Measurements from ENCODE around the gene NFATC4. TPM values are rescaled to one million over a fixed set of nuclear protein-coding genes. Genes with fewer than 3 reads are reported as not detected.
"Not testable (repeated sequence)": the region's sequence is repeated elsewhere in the genome, so short reads cannot be mapped to it uniquely, and the experiment has no call there.

The NFATC4 gene
- polyA plus RNA-seq, 1 donor from 2014 or later = 0.22 TPM

DNA sequence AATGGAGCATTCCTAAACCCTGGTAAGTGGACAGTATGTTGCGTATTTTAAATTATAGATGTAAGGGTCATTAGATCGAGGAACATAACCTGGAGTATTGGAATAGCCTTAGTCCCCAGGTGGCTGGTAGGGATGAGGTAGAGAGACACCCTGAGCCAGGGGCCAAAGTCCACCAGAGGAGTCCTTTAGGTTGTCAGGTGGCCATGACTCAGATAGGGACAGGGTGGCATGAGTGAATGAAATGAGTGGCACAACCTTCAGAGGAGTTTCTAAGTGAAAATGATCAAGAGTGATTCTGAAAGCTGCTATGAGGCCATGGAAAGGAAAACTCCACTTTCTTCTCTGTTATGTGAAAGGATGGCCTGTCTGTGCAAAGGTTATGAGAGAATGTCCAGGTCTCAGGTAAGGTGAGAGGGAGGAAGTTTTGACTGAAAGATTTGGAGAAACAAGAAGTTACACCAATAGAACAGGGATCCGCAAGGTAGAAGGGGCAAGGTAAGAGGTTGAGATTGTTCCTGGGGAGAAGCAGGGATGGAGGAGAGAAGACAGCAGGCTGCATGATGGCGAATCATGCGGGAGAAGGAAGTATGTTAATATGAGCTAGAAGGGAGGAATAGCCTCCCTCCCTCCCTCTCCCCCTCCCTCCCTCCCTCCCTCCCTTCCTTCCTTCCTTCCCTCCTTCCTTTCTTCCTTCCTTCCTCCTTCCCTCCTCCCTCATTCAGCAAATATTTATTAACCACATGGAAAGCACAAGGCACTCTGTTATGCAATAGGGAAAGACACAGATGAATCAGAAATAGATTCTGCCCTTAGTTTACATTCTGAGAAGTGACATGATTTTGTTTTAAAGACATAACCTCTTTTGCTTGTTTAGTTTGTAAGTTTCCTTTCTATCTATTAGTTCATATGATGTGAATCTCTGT is 14.2 kb upstream of the NFATC4 start:
- Histone ChIP-seq H3K36me3 (ENCODE audit: insufficient read depth, low read length) (no peaks in the 10 kb centered on the region), H3F3A (ENCODE audit: insufficient read depth, low read length, poor library complexity, severe bottlenecking) (no peaks in the 10 kb centered on the region), H3K27ac (ENCODE audit: low read length) (no peak overlapping the region), H3K9ac (ENCODE audit: low read length) (no peak overlapping the region), H3K27me3 (ENCODE audit: insufficient read depth, low read depth, low read length) (peaks cover 6% of the 10 kb centered on the region), H3K4me3 (ENCODE audit: low read length) (no peak overlapping the region), H3K4me2 (ENCODE audit: low read length) (no peak overlapping the region), H2AFZ (ENCODE audit: low read depth, low read length) (no peak overlapping the region), H3K9me2 (ENCODE audit: insufficient read depth, low read length) (no peaks in the 10 kb centered on the region), H3K9me3 (ENCODE audit: low read length) (no peaks in the 10 kb centered on the region), H3K79me2 (replicated peaks; ENCODE audit: insufficient read depth, low read length) (no peaks in the 10 kb centered on the region), H4K20me1 (ENCODE audit: insufficient read depth) (no peaks in the 10 kb centered on the region)
- TF ChIP-seq, protein P1, sequence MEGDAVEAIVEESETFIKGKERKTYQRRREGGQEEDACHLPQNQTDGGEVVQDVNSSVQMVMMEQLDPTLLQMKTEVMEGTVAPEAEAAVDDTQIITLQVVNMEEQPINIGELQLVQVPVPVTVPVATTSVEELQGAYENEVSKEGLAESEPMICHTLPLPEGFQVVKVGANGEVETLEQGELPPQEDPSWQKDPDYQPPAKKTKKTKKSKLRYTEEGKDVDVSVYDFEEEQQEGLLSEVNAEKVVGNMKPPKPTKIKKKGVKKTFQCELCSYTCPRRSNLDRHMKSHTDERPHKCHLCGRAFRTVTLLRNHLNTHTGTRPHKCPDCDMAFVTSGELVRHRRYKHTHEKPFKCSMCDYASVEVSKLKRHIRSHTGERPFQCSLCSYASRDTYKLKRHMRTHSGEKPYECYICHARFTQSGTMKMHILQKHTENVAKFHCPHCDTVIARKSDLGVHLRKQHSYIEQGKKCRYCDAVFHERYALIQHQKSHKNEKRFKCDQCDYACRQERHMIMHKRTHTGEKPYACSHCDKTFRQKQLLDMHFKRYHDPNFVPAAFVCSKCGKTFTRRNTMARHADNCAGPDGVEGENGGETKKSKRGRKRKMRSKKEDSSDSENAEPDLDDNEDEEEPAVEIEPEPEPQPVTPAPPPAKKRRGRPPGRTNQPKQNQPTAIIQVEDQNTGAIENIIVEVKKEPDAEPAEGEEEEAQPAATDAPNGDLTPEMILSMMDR (IDR thresholded peaks at IDR 0.05; ENCODE audit: poor library complexity, severe bottlenecking) = no peak

- H3K4me3 ChIP-seq (ENCODE audit: low read length); H3K4me2 ChIP-seq (ENCODE audit: low read length); H3K27ac ChIP-seq (ENCODE audit: low read length); H3K9me2 ChIP-seq (ENCODE audit: insufficient read depth, low read length); H3K9me3 ChIP-seq (ENCODE audit: low read length); H2AFZ ChIP-seq (ENCODE audit: low read depth, low read length); H3K36me3 ChIP-seq (ENCODE audit: insufficient read depth, low read length); H3K79me2 ChIP-seq (replicated peaks; ENCODE audit: insufficient read depth, low read length); H3F3A ChIP-seq (ENCODE audit: insufficient read depth, low read length, poor library complexity, severe bottlenecking); H4K20me1 ChIP-seq (ENCODE audit: insufficient read depth); H3K9ac ChIP-seq (ENCODE audit: low read length): not testable (repeated sequence)
- H3K27me3 ChIP-seq (ENCODE audit: insufficient read depth, low read depth, low read length) = peaks cover 11% of the 10 kb centered on the region
Measured at GRCh38 chr14:24354482-24354825, 13.5 kb upstream of the NFATC4 start.

DNA sequence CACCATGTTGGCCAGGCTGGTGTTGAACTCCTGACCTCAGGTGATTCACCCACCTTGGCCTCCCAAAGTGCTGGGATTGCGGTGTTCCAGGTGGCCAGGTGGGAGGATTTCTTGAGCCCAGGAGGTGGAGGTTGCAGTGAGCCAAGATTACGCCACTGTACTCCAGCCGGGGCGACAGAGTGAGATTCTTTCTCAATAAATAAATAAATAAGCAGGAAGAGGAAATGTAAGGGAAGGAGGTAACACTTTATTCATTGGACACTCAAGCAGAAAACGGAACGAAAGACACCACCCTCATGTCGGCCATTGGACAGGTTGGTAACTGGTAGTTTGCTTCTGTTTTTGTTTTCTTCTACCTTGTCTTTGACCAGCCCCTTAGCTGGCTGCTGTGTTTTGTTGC is 13.0 kb upstream of the NFATC4 start:
- Histone ChIP-seq H2AFZ (ENCODE audit: low read depth, low read length) (no peak overlapping the region), H3K4me2 (ENCODE audit: low read length) (no peak overlapping the region), H3K36me3 (ENCODE audit: insufficient read depth, low read length) (no peaks in the 10 kb centered on the region), H3K9ac (ENCODE audit: low read length) (no peak overlapping the region), H4K20me1 (ENCODE audit: insufficient read depth) (no peaks in the 10 kb centered on the region), H3K27ac (ENCODE audit: low read length) (no peak overlapping the region), H3K4me3 (ENCODE audit: low read length) (no peak overlapping the region), H3K9me2 (ENCODE audit: insufficient read depth, low read length) (no peaks in the 10 kb centered on the region), H3K27me3 (ENCODE audit: insufficient read depth, low read depth, low read length) (peaks cover 11% of the 10 kb centered on the region), H3F3A (ENCODE audit: insufficient read depth, low read length, poor library complexity, severe bottlenecking) (no peaks in the 10 kb centered on the region), H3K9me3 (ENCODE audit: low read length) (no peaks in the 10 kb centered on the region), H3K79me2 (replicated peaks; ENCODE audit: insufficient read depth, low read length) (no peaks in the 10 kb centered on the region)
- TF ChIP-seq RAD21 (conservative IDR thresholded peaks at IDR 0.05) (no peak), EZH2 (IDR thresholded peaks at IDR 0.05; ENCODE audit: borderline replicate concordance, insufficient read depth, low read length, poor library complexity, severe bottlenecking) (no peak), SMC3 (conservative IDR thresholded peaks at IDR 0.05; ENCODE audit: poor library complexity) (no peak), EP300 (conservative IDR thresholded peaks at IDR 0.05; ENCODE audit: poor library complexity, severe bottlenecking) (no peak), TAF1 (IDR thresholded peaks at IDR 0.05; ENCODE audit: low read depth) (no peak), MXI1 (conservative IDR thresholded peaks at IDR 0.05; ENCODE audit: poor library complexity, severe bottlenecking) (no peak), REST (IDR thresholded peaks at IDR 0.05; ENCODE audit: borderline replicate concordance) (no peak), POLR2AphosphoS5 (IDR thresholded peaks at IDR 0.05) (no peak)
- TF ChIP-seq, protein P1 (IDR thresholded peaks at IDR 0.05; ENCODE audit: poor library complexity, severe bottlenecking) = no peak

Measured in neural cell (in vitro differentiated cells).